Fibroblast of skin of back (primary cell): ENCODE measurements around the gene NFAT5.

Experiments used
- DNase-seq: peaks from one replicate; pipeline ENCODE4 v3.0.0-alpha.2; 2013

Gene NFAT5

GRCh38 chr16:69744363-69745231 lies 178.8 kb downstream of the NFAT5 start:
- DNase-seq, result no peak

GRCh38 chr16:69745232-69745612 lies 179.5 kb downstream of the NFAT5 start:
- no peak for DNase-seq

- DNase-seq, result no peak
Observed at GRCh38 chr16:69745959-69746358, 180.2 kb downstream of the NFAT5 start.

GRCh38 chr16:69747115-69747514 lies 181.3 kb downstream of the NFAT5 start:
- no peak for DNase-seq

GRCh38 chr16:69748694-69749345 lies 183.1 kb downstream of the NFAT5 start:
- DNase-seq, result no peak

- no peak for DNase-seq
Observed at GRCh38 chr16:69754143-69754468, 188.3 kb downstream of the NFAT5 start.
